Ishikawa (cell line): Measurements from ENCODE around the gene CHMP2A.

ENCODE experiments used
- CEBPB ChIP-seq: IDR thresholded peaks from 2 replicates; pipeline ENCODE4 v1.6.1; 2012
- CREB1 ChIP-seq: IDR thresholded peaks from 2 replicates; pipeline ENCODE4 v1.6.1; 2012; ENCODE audit warnings: low read depth
- EGR1 ChIP-seq: IDR thresholded peaks from 2 replicates; pipeline ENCODE4 v1.6.1; 2012
- EP300 ChIP-seq: IDR thresholded peaks from 2 replicates; pipeline ENCODE4 v1.6.1; 2012; ENCODE audit warnings: borderline replicate concordance
- FOXM1 ChIP-seq: IDR thresholded peaks from 2 replicates; pipeline ENCODE4 v1.6.1; 2012; ENCODE audit warnings: low read depth, borderline replicate concordance
- NFIC ChIP-seq: IDR thresholded peaks from 2 replicates; pipeline ENCODE4 v1.6.1; 2012
- RAD21 ChIP-seq: IDR thresholded peaks from 2 replicates; pipeline ENCODE4 v1.6.1; 2012; ENCODE audit warnings: low read depth
- REST ChIP-seq: IDR thresholded peaks from 2 replicates; pipeline ENCODE4 v1.6.1; 2012; ENCODE audit warnings: low read depth, mild to moderate bottlenecking
- TAF1 ChIP-seq: IDR thresholded peaks from 2 replicates; pipeline ENCODE4 v1.6.1; 2012; ENCODE audit warnings: low read depth, mild to moderate bottlenecking
- TCF12 ChIP-seq: IDR thresholded peaks from 2 replicates; pipeline ENCODE4 v1.6.1; 2012; ENCODE audit warnings: low read depth
- TEAD4 ChIP-seq: IDR thresholded peaks from 2 replicates; pipeline ENCODE4 v1.6.1; 2012
- YY1 ChIP-seq: IDR thresholded peaks from 2 replicates; pipeline ENCODE4 v1.6.1; 2012; ENCODE audit warnings: low read depth
- ZBTB7A ChIP-seq: IDR thresholded peaks from 2 replicates; pipeline ENCODE4 v1.6.1; 2012; ENCODE audit warnings: low read depth
- TF ChIP-seq, protein P1 (sequence below): IDR thresholded peaks from 2 replicates; pipeline ENCODE4 v1.6.1; 2012
- TF ChIP-seq, protein P2 (sequence below): IDR thresholded peaks from 2 replicates; pipeline ENCODE4 v1.6.1; 2012

CHMP2A gene

DNA sequence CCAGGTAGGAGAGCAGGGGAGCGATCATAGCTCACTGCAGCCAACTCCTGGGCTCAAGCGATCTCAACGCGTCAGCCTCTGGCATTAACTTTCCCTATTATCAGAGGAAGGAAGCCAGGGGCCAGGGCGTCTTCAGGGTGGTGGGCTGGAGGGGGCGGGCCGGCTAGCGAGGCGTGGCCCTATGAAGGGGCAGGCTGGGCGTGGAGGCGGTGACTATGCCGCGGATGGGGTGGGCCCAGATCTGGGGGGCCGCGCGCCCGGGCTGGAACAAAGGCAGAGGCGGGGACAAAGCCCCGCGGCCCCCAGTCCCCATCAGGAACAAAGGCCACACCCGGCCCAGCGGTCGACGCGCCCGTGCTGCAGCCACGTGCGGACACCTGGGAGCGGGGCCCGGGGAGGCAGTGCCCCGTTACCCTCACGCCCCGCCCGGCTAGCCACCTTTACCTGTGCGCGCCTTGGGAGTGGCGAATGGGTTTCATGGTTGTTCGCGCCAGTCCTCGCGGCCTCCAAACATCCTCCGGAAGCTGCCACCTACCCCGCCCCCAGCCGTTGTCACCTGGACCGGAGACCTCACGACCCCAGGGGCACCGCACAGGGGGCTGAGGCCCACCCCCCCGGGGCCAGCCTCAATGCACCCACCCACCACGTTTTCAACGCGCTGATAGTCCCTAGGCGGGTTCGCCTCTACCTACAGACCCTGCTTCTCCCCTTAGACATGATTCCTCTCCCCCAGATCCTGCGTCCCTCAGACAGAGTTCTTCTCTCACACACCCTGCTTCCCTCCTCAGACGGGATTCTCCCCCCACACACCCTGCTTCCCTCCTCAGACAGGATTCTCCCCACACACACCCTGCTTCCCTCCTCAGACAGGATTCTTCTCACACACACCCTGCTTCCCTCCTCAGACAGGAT is 16.4 kb downstream of the CHMP2A start:
- TF ChIP-seq TCF12 (peak; percentile 60; the same call in 1 of the 2 replicates), CEBPB (no peak), ZBTB7A (peak; percentile 83), REST (no peak), TEAD4 (no peak), RAD21 (no peak), FOXM1 (no peak), EGR1 (no peak), YY1 (no peak), NFIC (no peak; the same call in 1 of the 2 replicates), CREB1 (no peak), EP300 (no peak), TAF1 (peak; percentile 32; the same call in 1 of the 2 replicates)
- TF ChIP-seq, protein P1, sequence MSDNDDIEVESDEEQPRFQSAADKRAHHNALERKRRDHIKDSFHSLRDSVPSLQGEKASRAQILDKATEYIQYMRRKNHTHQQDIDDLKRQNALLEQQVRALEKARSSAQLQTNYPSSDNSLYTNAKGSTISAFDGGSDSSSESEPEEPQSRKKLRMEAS, result peak; percentile 99
- TF ChIP-seq, protein P2, sequence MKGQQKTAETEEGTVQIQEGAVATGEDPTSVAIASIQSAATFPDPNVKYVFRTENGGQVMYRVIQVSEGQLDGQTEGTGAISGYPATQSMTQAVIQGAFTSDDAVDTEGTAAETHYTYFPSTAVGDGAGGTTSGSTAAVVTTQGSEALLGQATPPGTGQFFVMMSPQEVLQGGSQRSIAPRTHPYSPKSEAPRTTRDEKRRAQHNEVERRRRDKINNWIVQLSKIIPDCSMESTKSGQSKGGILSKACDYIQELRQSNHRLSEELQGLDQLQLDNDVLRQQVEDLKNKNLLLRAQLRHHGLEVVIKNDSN, result peak; percentile 40

GRCh38 chr19:58536852-58537798 is 17.8 kb downstream of the CHMP2A start:
- TF ChIP-seq, protein P1, result no peak
- TF ChIP-seq ZBTB7A (no peak), TCF12 (no peak), TEAD4 (no peak), RAD21 (no peak), TAF1 (no peak)

- TF ChIP-seq TCF12, result no peak
- no peak for TF ChIP-seq EP300
- TF ChIP-seq, protein P2, result no peak
- TF ChIP-seq EGR1, result no peak
- TF ChIP-seq TEAD4, result no peak
- TF ChIP-seq ZBTB7A, result no peak
- TF ChIP-seq, protein P1, result no peak
- no peak for TF ChIP-seq CEBPB
- TF ChIP-seq TAF1, result no peak
- no peak for TF ChIP-seq FOXM1
- TF ChIP-seq CREB1, result no peak
- TF ChIP-seq YY1, result no peak
- no peak for TF ChIP-seq NFIC
Observed at GRCh38 chr19:58535857-58536256, 19.0 kb downstream of the CHMP2A start.

- TF ChIP-seq, protein P2, result no peak
- TF ChIP-seq RAD21 (no peak), EGR1 (no peak)
Observed at GRCh38 chr19:58531034-58531840, 23.7 kb downstream of the CHMP2A start.

DNA sequence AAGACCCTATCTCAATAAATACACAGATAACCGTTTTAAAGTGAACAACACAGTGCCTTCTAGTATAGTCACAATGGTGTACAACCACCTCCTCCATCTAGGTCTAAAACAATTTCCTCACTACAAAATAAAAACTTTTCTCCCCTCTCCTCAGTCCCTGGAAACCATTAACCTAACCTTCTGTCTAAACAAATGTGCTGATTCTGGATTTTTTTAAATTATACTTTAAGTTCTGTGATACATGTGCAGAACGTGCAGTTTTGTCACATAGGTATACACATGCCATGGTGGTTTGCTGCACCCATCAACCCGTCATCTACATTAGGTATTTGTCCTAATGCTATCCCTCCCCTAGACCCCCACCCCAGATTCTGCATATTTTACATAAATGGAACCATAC is 25.5 kb downstream of the CHMP2A start:
- TF ChIP-seq EGR1 (no peak), TCF12 (no peak), RAD21 (no peak), ZBTB7A (no peak), CEBPB (no peak), CREB1 (no peak), YY1 (no peak), EP300 (no peak), FOXM1 (no peak), REST (no peak), NFIC (no peak), TAF1 (no peak), TEAD4 (no peak)
- TF ChIP-seq, protein P2, result no peak
- TF ChIP-seq, protein P1, result no peak
